Hematopoietic multipotent progenitor cell (in vitro differentiated cells): ENCODE data around the gene SOX1. TPM values are rescaled to one million over a fixed set of nuclear protein-coding genes. Genes with fewer than 3 reads are reported as not detected.

Experiments
- DNase-seq, 3 donors: peaks; one replicate each; pipeline ENCODE4 v3.0.0-alpha.2; 2011 to 2015; ENCODE audit warnings: low read depth in 2 of 3, low spot score in 2 of 3
- total RNA-seq: library from RNA; depleted of rRNA; stranded (reverse); fragments of >200 nt; gene quantifications from one replicate; pipeline ENCODE4 v1.2.3, GENCODE V29; 2012

Gene SOX1
- not detected for total RNA-seq

DNA sequence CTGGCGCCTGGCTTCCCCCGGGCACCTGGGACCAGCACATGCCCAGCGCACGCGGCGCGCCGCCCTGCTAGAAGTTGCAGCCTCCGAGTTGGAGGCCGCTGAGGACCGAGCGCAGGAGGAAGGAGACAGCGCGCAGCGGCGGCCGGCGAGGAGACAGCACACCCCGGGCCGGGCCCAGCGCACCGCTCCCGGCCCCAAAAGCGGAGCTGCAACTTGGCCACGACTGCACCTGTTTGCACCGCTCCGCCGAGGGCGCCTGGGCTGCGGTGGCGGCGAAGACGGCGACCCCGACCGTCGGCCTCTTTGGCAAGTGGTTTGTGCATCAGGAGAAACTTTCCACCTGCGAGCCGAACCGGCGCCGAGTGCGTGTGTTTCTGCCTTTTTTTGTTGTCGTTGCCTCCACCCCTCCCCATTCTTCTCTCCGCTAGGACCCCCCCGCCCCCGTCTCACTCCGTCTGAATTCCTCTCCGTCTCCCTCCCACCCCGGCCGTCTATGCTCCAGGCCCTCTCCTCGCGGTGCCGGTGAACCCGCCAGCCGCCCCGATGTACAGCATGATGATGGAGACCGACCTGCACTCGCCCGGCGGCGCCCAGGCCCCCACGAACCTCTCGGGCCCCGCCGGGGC, at the start of gene SOX1:
Gene SOX1, plus strand, starts transcription at position 34 of the 626 bp plus-strand sequence. Its CDS starts 510 bp downstream, at position 544.
- DNase-seq: no peak

- no peak for DNase-seq
These were observed 42.4 kb upstream of the SOX1 start for GRCh38 chr13:112024577-112024976.

DNA sequence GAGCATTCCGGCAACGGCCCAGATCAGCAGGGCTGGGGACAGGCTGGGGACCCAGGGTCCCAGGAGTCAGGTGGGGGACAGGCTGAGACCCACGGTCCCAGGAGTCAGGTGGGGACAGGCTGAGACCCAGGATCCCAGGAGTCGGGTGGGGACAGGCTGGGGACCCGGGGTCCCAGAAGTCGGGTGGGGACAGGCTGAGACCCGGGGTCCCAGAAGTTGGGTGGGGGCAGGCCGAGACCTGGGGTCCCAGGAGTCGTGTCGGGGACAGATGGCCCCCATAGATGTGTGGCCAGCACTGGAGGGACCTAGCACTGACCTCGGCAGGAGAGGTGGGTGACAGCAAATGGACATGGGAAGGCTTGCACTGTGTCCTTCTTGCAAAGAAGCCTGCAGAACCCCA, 39.7 kb upstream of the SOX1 start:
- no peak for DNase-seq

- no peak for DNase-seq
These were observed 38.5 kb upstream of the SOX1 start for GRCh38 chr13:112028481-112028880.

DNA sequence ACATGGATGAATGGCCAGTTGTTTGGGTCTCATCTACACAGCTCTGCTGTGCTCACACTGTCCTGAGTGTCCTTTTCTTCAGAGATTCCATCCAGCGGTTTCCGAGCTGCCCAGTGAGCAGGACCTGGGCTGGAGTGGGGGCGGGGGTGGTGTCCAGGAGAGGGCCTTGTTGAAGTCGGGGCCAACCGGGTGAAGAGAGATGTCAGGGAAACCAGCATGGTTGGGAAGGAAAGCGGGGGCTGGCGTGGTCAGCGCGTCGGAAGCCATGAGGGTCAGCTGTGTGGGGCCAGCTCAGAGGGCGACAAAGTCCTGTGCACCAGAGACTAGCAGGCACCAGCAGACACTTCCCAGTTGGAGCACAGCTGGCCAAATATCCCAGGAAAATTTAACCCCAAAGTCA, 37.8 kb upstream of the SOX1 start:
- no peak for DNase-seq

DNA sequence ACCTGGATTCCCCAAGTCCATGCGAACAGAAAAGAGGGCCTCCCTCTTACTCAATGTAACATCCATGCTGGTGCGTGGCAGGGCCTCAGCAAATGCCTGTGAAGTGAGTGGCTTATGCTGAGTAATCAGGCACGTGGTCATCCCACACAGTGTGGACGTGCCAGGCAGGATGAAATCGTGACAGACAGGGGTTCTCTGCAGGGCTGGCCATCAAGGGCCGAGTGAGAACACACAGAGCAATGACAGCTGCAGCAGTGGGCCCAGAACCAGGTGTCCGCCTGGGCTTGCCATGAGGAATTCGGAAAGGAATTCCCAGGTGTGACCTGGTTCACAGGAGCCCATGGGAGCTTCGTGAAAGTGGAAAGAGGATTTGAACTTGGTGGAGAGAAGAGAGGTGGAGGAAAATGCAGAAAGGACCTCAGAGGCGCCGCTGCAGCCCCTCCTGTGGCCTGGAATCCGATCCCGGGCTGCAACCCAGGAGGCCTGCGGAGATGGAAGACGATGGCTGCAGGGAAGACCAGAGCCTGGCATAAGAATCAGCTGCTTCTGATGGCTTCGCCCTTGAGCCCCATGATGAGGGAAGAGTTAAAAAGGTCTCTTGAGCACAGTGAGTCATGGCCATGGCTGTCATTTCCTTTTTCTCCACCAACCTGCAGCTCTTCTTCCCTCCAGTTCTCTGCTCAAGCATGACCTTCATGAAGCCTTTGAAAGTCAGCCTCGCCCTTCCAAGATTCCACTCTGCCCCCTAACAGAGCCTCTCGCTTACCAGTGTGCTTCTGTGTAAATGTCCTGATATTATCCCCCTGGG, 34.6 kb upstream of the SOX1 start:
- DNase-seq: no peak

GRCh38 chr13:112034231-112034630, 32.7 kb upstream of the SOX1 start:
- DNase-seq: no peak

DNA sequence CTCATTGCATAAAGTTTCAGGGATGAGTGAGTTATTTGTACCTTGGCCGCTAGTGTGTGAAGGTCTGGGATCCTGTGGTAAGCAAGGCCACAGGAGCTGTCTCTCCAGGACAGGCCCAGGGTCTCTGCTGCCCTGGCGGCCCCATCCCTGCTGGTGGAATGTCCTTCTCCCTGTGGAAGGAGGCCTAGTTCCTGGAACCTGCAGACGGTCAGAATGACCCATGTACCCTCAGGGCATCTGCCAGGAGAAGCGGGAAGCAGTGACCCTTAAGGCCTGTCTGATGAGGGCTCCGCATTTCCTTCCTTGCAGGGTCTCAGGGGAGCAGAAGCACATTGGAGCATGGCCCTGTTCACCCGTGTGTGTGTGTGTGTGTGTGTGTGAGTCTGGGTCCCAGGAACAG, 32.1 kb upstream of the SOX1 start:
- DNase-seq: no peak

GRCh38 chr13:112042496-112042895, 24.5 kb upstream of the SOX1 start:
- no peak for DNase-seq

DNA sequence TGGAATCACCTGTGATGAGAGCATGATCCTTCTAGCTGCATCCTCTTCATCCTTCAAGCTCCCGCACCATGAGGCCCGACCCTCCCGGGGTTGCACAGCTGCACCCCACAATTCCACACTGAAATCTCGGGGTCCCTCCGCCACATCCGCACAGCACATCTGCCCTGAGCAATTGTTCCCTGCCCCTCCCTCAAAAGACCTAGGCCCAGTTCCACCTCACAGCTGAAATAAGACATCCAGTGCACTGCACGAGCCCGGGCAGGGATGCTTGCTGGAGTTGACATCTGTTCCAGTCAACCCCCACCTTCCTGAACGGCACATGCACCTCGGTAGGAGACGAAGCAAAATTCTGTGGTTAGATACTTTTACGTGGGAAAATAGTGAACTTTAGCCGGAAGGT, 14.7 kb upstream of the SOX1 start:
- DNase-seq: no peak

DNA sequence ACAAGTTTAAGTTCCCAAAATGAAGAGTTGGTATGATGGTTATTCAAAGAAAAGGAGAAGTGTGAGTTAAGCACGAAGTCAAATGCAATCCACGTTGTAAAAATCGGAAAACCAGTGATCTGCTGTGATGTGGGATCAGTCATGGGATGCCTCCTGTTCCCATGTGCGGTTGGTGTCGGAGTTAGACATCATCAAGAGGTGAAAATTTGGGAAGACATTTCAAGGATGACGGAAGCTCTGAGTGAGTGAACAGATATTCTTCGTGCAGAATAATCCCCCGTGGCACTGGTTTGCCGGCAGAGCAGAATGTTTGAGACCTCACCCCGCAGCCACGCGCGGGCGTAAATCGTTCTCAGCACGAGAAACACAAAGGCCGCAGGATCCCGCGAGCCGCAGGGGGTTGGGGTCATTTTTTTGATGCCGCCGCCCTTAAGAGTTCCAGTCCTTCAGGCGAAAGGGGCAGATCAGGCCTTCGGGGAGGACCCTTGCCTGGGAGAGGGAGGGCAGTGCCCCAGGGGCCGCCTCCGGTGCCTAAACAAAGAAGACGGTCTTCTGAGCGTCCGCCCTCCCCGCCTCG, 13.7 kb upstream of the SOX1 start:
- DNase-seq: no peak

GRCh38 chr13:112053744-112054615, 13.0 kb upstream of the SOX1 start:
- no peak for DNase-seq

DNA sequence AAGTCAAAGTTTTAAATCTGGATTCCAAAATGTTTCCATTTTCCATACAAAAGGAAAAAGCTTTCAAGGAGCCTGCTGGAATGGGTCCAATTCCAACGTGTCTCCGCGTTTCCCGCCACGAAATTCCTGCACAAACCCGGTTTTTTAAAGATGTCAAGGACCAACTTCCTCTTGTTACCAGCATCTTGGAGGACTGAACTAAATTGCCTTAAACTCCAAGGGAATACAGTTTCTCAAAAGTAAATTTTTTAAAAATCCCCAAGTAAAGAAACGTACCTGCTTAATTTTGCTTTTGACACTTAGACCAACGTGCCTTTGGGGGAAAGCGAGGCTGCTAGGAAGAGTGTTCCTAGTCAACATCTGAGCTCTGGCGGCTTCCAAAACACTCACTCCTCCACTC, 12.3 kb upstream of the SOX1 start:
- DNase-seq: no peak

GRCh38 chr13:112055036-112055914, 11.7 kb upstream of the SOX1 start:
- DNase-seq: no peak

DNA sequence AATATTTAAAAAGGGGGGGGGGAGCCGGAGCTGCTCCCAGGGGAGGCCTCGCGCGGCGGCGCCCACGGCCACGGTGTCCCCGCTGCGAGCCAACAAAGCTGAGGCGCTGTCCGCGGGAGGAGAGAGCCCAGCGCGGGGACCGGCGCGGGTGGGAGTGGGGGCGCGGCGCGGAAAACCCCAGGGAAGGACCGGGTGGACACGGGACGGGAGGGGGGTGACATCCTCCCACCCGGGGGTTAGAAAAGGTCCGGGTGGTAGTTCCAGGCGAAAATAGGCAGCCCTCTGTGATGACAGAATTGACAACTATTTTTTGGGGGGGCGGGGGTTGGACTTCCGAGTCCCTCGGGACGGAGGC, 11.1 kb upstream of the SOX1 start:
- no peak for DNase-seq

- no peak for DNase-seq
These were observed 10.6 kb upstream of the SOX1 start for GRCh38 chr13:112056284-112056727.

DNA sequence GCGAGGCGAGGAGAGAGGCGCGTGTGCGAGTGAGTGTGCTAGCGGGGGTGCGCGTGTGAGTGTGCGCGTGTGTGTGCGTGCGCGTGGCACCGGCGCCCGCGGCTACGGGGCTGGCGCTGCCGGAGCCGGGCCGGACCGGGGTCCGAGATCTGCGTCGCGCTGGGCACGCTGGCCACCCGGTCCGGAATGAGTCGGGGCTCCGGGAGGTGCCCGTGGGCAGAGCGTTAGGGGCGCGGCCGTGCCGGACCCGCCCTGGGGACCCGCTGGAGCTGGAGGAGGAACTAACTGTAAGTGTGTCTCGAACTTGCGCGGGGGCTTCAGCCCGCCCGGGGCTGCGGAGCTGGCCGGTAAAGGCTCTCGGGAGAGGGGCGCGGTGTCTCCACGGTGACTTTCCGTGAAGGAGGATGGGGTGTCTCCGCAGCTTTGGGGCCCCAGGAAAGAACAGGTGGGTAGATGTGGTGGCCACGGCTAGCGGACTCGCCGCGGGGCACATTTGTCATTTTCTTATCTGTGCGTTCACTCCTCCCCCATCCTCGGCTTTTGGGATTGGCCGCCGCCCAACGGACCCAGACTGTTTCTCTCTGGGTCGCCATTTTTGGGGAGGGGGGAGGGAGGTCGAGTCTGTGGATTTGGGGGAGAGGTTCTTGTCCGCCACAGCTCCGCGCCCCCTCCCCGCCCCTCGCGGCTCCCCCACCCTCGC, 10.1 kb upstream of the SOX1 start:
- no peak for DNase-seq

DNA sequence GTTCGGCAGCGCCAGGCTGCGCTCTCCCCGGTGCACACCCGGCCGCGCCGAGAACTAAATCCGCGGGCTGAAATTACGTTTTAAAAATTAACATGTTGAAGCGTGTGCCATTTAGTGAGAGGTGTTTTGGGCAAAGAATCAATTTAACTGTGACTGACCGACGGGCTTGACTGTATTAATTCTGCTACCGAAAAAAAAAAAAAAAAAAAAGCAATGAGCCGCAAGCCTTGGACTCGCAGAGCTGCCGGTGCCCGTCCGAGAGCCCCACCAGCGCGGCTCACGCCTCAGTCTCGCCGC, 9.6 kb upstream of the SOX1 start:
- DNase-seq: no peak

DNA sequence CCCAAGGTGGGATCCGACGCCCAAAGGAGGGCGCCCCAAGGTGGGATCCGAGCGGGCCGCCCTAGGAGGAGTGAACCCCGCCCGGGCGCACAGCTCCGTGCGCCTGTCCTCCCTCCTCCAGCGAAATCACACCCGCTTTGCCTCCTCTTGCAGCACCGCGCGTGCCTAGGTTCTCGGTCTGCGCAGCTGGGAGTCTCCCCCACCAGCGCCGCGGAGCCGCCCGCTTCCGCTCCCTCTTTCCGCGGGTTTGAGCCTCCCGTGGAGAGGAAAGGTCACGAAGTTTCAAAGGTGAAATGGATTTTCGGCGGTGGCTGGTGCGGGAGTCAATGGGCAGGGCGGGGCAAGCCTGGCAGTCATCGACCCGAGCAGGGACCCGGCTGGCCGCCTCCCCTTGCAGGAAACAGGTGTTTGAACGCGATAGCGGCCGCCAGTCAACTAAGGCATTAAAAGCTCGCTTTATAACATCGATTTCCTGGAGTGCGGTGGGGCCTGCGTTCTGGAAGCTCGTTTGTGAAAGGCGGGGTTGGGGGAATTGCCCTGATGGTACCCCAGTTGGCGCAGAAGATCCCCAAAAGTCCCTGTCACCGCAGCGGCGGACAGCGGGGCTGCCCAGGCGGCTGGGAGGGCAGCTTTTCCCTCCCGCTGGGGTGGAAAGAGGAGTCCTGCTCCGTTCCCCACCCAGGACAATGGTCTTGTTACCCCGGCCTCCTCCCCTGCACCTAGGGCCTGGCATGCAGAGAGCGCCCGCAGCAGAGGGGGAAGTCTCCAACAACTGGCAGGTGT, 9.0 kb upstream of the SOX1 start:
- DNase-seq: peak in 2 of 3 donors; percentile 86 to 93
